Activated CD4-positive, alpha-beta memory T cell treated with anti-CD3 and anti-CD28 coated beads for 36 hours (primary cell): ENCODE measurements around the gene FLG2. TPM values are rescaled to one million over a fixed set of nuclear protein-coding genes. Genes with fewer than 3 reads are reported as not detected.

ENCODE experiments used
- CTCF ChIA-PET: fragments of 350-600 bp; sonication (Branson Sonifier 250); formaldehyde crosslinking; loops from one replicate; lab custom pipeline; 2021; ENCODE audit warnings: antibody characterized with exemption, inconsistent platforms; lab: Charles Lee
- POLR2A ChIA-PET: fragments of 350-600 bp; sonication (Branson Sonifier 250); formaldehyde crosslinking; loops from one replicate; lab custom pipeline; 2021; ENCODE audit warnings: antibody characterized with exemption; lab: Charles Lee
- DNase-seq: peaks from one replicate; pipeline ENCODE4 v3.0.0-alpha.2; 2020
- H3K27ac Mint-ChIP-seq: one replicate; pipeline ENCODE4 v1.8.0; 2021; ENCODE audit warnings: mixed read lengths
- H3K27me3 Mint-ChIP-seq: one replicate; pipeline ENCODE4 v1.8.0; 2021; ENCODE audit warnings: mixed read lengths
- H3K36me3 Mint-ChIP-seq: one replicate; pipeline ENCODE4 v1.8.0; 2021; ENCODE audit warnings: mixed read lengths
- H3K4me1 Mint-ChIP-seq: one replicate; pipeline ENCODE4 v1.8.0; 2021; ENCODE audit warnings: low read depth, mixed read lengths
- H3K4me3 Mint-ChIP-seq: one replicate; pipeline ENCODE4 v1.8.0; 2021; ENCODE audit warnings: mild to moderate bottlenecking, mixed read lengths
- H3K9me3 Mint-ChIP-seq: one replicate; pipeline ENCODE4 v1.8.0; 2021; ENCODE audit warnings: mixed read lengths
- intact Hi-C: fragments of 100-400 bp; cut with micrococcal nuclease; formaldehyde crosslinking; loops from one replicate; pipeline ENCODE4 v1.15.1; 2023
- total RNA-seq, 2 experiments: library from RNA; stranded (reverse); gene quantifications; one replicate each; pipeline ENCODE4 v1.2.3, GENCODE V29; 2021

The FLG2 gene
- not detected for total RNA-seq

GRCh38 chr1:152359906-152360305, at the start of gene FLG2:
Gene FLG2 (minus strand): TSS chr1:152360006. CDS start chr1:152358884, 1,122 bp downstream.
- CTCF ChIA-PET = interaction anchor here (2.2 kb wide), 1 partner anchor 12 kb away, joined by 7 read pairs; no protein-coding TSS in a partner anchor
- no peak for DNase-seq
- H3K4me3 Mint-ChIP-seq = no peak within 1 kb of the TSS
- H3K9me3 Mint-ChIP-seq = no peaks in the 10 kb centered on the region
- no peak within 1 kb of the TSS for H3K27ac Mint-ChIP-seq
- intact Hi-C loops = no loop called here
- H3K36me3 Mint-ChIP-seq = no peaks in the 10 kb centered on the region
- H3K27me3 Mint-ChIP-seq = no peaks in the 10 kb centered on the region
- POLR2A ChIA-PET = no interaction called here
- no peaks in the 10 kb centered on the region for H3K4me1 Mint-ChIP-seq

GRCh38 chr1:152408664-152409063, 48.9 kb upstream of the FLG2 start:
- Mint-ChIP-seq H3K9me3 (no peaks in the 10 kb centered on the region), H3K4me3 (no peak overlapping the region), H3K27me3 (peaks cover 8% of the 10 kb centered on the region), H3K36me3 (no peaks in the 10 kb centered on the region), H3K4me1 (no peaks in the 10 kb centered on the region), H3K27ac (no peak overlapping the region)
- DNase-seq = no peak
- ChIA-PET POLR2A (no interaction called here), CTCF (no interaction called here)
- intact Hi-C loops = no loop called here

GRCh38 chr1:152398812-152399698, 39.2 kb upstream of the FLG2 start:
- Mint-ChIP-seq H3K9me3 (peaks cover 2% of the 10 kb centered on the region), H3K4me1 (peaks cover 18% of the 10 kb centered on the region), H3K36me3 (no peaks in the 10 kb centered on the region), H3K27ac (no peak overlapping the region), H3K4me3 (no peak overlapping the region), H3K27me3 (peaks cover 3% of the 10 kb centered on the region)
- intact Hi-C loops = loop anchor here (10.0 kb wide), 1 partner anchor 56 kb away; no protein-coding TSS in a partner anchor
- POLR2A ChIA-PET = no interaction called here
- CTCF ChIA-PET = interaction anchor here (0.9 to 3.2 kb wide), 7 partner anchors 19 to 210 kb away, joined by 3 to 44 read pairs (median 4); no protein-coding TSS in a partner anchor
- DNase-seq = peak; percentile 11

- POLR2A ChIA-PET = no interaction called here
- Mint-ChIP-seq H3K4me3 (no peak overlapping the region), H3K4me1 (peaks cover 31% of the 10 kb centered on the region), H3K9me3 (peaks cover 2% of the 10 kb centered on the region), H3K27ac (no peak overlapping the region), H3K36me3 (no peaks in the 10 kb centered on the region), H3K27me3 (peaks cover 3% of the 10 kb centered on the region)
- intact Hi-C loops = loop anchor here (10.0 kb wide), 1 partner anchor 57 kb away; no protein-coding TSS in a partner anchor
- no peak for DNase-seq
- CTCF ChIA-PET = interaction anchor here (2.9 to 3.2 kb wide), 2 partner anchors 43 to 62 kb away, joined by 20 to 44 read pairs; no protein-coding TSS in a partner anchor
These were observed 37.7 kb upstream of the FLG2 start for GRCh38 chr1:152397474-152397873.

- DNase-seq = no peak
- H3K9me3 Mint-ChIP-seq = no peaks in the 10 kb centered on the region
- no peaks in the 10 kb centered on the region for H3K36me3 Mint-ChIP-seq
- H3K4me3 Mint-ChIP-seq = no peak overlapping the region
- H3K27ac Mint-ChIP-seq = no peak overlapping the region
- POLR2A ChIA-PET = no interaction called here
- H3K4me1 Mint-ChIP-seq = peaks cover 35% of the 10 kb centered on the region
- H3K27me3 Mint-ChIP-seq = peaks cover 8% of the 10 kb centered on the region
- CTCF ChIA-PET = no interaction called here
- intact Hi-C loops = loop anchor here (10.0 kb wide), 1 partner anchor 61 kb away; no protein-coding TSS in a partner anchor
These were observed 34.3 kb upstream of the FLG2 start for GRCh38 chr1:152394151-152394550.

- no peak overlapping the region for H3K27ac Mint-ChIP-seq
- intact Hi-C loops = loop anchor here (10.0 kb wide), 1 partner anchor 62 kb away; no protein-coding TSS in a partner anchor
- H3K36me3 Mint-ChIP-seq = no peaks in the 10 kb centered on the region
- H3K4me1 Mint-ChIP-seq = peaks cover 35% of the 10 kb centered on the region
- ChIA-PET POLR2A (no interaction called here), CTCF (no interaction called here)
- no peak overlapping the region for H3K4me3 Mint-ChIP-seq
- no peak for DNase-seq
- H3K9me3 Mint-ChIP-seq = no peaks in the 10 kb centered on the region
- H3K27me3 Mint-ChIP-seq = peaks cover 16% of the 10 kb centered on the region
These were observed 33.1 kb upstream of the FLG2 start for GRCh38 chr1:152392909-152393308.

- Mint-ChIP-seq H3K4me1 (peaks cover 18% of the 10 kb centered on the region), H3K27me3 (peaks cover 20% of the 10 kb centered on the region), H3K4me3 (no peak overlapping the region), H3K27ac (no peak overlapping the region), H3K36me3 (no peaks in the 10 kb centered on the region), H3K9me3 (peaks cover 2% of the 10 kb centered on the region)
- intact Hi-C loops = no loop called here
- DNase-seq = no peak
- ChIA-PET POLR2A (interaction anchor here (1.0 kb wide), 1 partner anchor 30 kb away, joined by 3 read pairs; no protein-coding TSS in a partner anchor), CTCF (interaction anchor here (1.2 kb wide), 1 partner anchor 52 kb away, joined by 6 read pairs; no protein-coding TSS in a partner anchor)
These were observed 29.1 kb upstream of the FLG2 start for GRCh38 chr1:152388889-152389288.

- Mint-ChIP-seq H3K27ac (no peak overlapping the region), H3K36me3 (no peaks in the 10 kb centered on the region), H3K9me3 (peaks cover 2% of the 10 kb centered on the region), H3K4me1 (peaks cover 2% of the 10 kb centered on the region), H3K4me3 (no peak overlapping the region), H3K27me3 (peaks cover 20% of the 10 kb centered on the region)
- intact Hi-C loops = no loop called here
- DNase-seq = no peak
- ChIA-PET CTCF (interaction anchor here (1.0 kb wide), 1 partner anchor 71 kb away, joined by 4 read pairs; no protein-coding TSS in a partner anchor), POLR2A (no interaction called here)
These were observed 27.1 kb upstream of the FLG2 start for GRCh38 chr1:152386940-152387339.

- intact Hi-C loops = no loop called here
- Mint-ChIP-seq H3K27ac (no peak overlapping the region), H3K4me1 (no peaks in the 10 kb centered on the region), H3K27me3 (peaks cover 2% of the 10 kb centered on the region), H3K4me3 (no peak overlapping the region), H3K9me3 (peaks cover 2% of the 10 kb centered on the region), H3K36me3 (no peaks in the 10 kb centered on the region)
- DNase-seq = no peak
- POLR2A ChIA-PET = no interaction called here
- CTCF ChIA-PET = no interaction called here
These were observed 21.1 kb upstream of the FLG2 start for GRCh38 chr1:152380932-152381331.

- CTCF ChIA-PET = no interaction called here
These were observed 14.6 kb upstream of the FLG2 start for GRCh38 chr1:152374451-152374850.

GRCh38 chr1:152372672-152373071, 12.9 kb upstream of the FLG2 start:
- Mint-ChIP-seq H3K27ac (no peak overlapping the region), H3K27me3 (peaks cover 2% of the 10 kb centered on the region), H3K9me3 (peaks cover 6% of the 10 kb centered on the region), H3K4me3 (no peak overlapping the region), H3K36me3 (peaks cover 1% of the 10 kb centered on the region), H3K4me1 (no peaks in the 10 kb centered on the region)
- DNase-seq = no peak
- ChIA-PET CTCF (no interaction called here), POLR2A (no interaction called here)
- intact Hi-C loops = no loop called here

More at GRCh38 chr1:152374451-152374850, 14.6 kb upstream of the FLG2 start:
- H3K4me1 Mint-ChIP-seq = no peaks in the 10 kb centered on the region
- H3K4me3 Mint-ChIP-seq = no peak overlapping the region
- peaks cover 2% of the 10 kb centered on the region for H3K9me3 Mint-ChIP-seq
- peaks cover 2% of the 10 kb centered on the region for H3K27me3 Mint-ChIP-seq
- no peaks in the 10 kb centered on the region for H3K36me3 Mint-ChIP-seq
- intact Hi-C loops = no loop called here
- DNase-seq = no peak
- H3K27ac Mint-ChIP-seq = no peak overlapping the region
- POLR2A ChIA-PET = no interaction called here

- Mint-ChIP-seq H3K36me3 (peaks cover 1% of the 10 kb centered on the region), H3K4me1 (no peaks in the 10 kb centered on the region), H3K27ac (no peak overlapping the region), H3K27me3 (peaks cover 5% of the 10 kb centered on the region), H3K4me3 (no peak overlapping the region), H3K9me3 (peaks cover 6% of the 10 kb centered on the region)
- ChIA-PET POLR2A (no interaction called here), CTCF (interaction anchor here (0.8 to 1.3 kb wide), 2 partner anchors 20 to 179 kb away, joined by 3 to 5 read pairs; no protein-coding TSS in a partner anchor)
- no peak for DNase-seq
- intact Hi-C loops = no loop called here
These were observed 7.6 kb upstream of the FLG2 start for GRCh38 chr1:152367436-152367835.
